HEK293 (cell line): ENCODE data around the gene GEMIN5.

Source experiments
- HOXA7 ChIP-seq: sonication (generic); formaldehyde crosslinking; IDR thresholded peaks from 2 replicates; pipeline ENCODE4 v1.8.1; 2022; ENCODE audit warnings: missing genetic modification reagents, borderline replicate concordance
- MYNN ChIP-seq: fragments of 450-650 bp; formaldehyde crosslinking; IDR thresholded peaks from 2 replicates; pipeline ENCODE4 v1.5.1; 2016; ENCODE audit warnings: missing biosample characterization, missing genetic modification characterization, borderline replicate concordance
- PRDM1 ChIP-seq: fragments of 450-650 bp; formaldehyde crosslinking; IDR thresholded peaks from 2 replicates; pipeline ENCODE4; 2016; ENCODE audit warnings: missing biosample characterization, missing genetic modification characterization
- ZNF175 ChIP-seq: fragments of 450-650 bp; formaldehyde crosslinking; IDR thresholded peaks from 2 replicates; pipeline ENCODE4 v1.5.1; 2016; ENCODE audit warnings: missing biosample characterization, missing genetic modification characterization
- ZNF37A ChIP-seq: fragments of 450-650 bp; IDR thresholded peaks from 2 replicates; pipeline ENCODE4 v1.5.1; 2018; ENCODE audit warnings: missing biosample characterization, missing genetic modification characterization
- ZNF549 ChIP-seq: fragments of 450-650 bp; IDR thresholded peaks from 2 replicates; pipeline ENCODE4 v1.5.1; 2018; ENCODE audit warnings: missing biosample characterization, missing genetic modification characterization, mild to moderate bottlenecking, inconsistent platforms, moderate library complexity
- ZNF747 ChIP-seq: fragments of 450-650 bp; formaldehyde crosslinking; IDR thresholded peaks from 2 replicates; pipeline ENCODE4 v1.5.1; 2016; ENCODE audit warnings: missing biosample characterization, missing genetic modification characterization
- TF ChIP-seq, protein P1 (sequence below): fragments of 450-650 bp; formaldehyde crosslinking; IDR thresholded peaks from 2 replicates; pipeline ENCODE4 v1.5.1; 2016; ENCODE audit warnings: missing biosample characterization, missing genetic modification characterization
- TF ChIP-seq, protein P2 (sequence below): fragments of 450-650 bp; formaldehyde crosslinking; IDR thresholded peaks from 2 replicates; pipeline ENCODE4 v1.5.1; 2016; ENCODE audit warnings: missing biosample characterization, missing genetic modification characterization
- TF ChIP-seq, protein P3 (sequence below): IDR thresholded peaks from 2 replicates; pipeline ENCODE4 v1.6.1; 2011; ENCODE audit warnings: mild to moderate bottlenecking, low read depth, low read length, borderline replicate concordance

DNA sequence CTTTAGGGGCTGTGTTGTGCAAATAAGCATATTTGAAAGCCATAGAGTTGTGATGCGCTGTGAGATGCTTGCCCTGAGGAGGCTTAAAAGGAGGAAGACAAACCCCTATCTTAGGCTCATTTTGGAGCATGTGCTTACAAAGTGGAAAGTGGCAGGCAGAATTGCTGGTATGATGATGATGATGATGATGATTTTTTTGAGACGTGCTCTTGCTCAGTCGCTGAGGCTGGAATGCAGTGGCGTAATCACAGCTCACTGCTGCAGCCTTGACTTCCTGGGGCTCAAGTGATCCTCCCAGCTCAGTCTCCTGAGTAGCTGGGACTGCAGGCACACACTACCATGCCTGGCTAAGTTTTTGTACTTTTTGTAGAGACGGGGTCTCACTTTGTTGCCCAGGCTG is 77.9 kb downstream of the GEMIN5 start:
- TF ChIP-seq, protein P1, sequence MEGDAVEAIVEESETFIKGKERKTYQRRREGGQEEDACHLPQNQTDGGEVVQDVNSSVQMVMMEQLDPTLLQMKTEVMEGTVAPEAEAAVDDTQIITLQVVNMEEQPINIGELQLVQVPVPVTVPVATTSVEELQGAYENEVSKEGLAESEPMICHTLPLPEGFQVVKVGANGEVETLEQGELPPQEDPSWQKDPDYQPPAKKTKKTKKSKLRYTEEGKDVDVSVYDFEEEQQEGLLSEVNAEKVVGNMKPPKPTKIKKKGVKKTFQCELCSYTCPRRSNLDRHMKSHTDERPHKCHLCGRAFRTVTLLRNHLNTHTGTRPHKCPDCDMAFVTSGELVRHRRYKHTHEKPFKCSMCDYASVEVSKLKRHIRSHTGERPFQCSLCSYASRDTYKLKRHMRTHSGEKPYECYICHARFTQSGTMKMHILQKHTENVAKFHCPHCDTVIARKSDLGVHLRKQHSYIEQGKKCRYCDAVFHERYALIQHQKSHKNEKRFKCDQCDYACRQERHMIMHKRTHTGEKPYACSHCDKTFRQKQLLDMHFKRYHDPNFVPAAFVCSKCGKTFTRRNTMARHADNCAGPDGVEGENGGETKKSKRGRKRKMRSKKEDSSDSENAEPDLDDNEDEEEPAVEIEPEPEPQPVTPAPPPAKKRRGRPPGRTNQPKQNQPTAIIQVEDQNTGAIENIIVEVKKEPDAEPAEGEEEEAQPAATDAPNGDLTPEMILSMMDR (tag by site-specific recombination), result no peak
- TF ChIP-seq HOXA7 (CRISPR knock-in tag) (no peak), ZNF37A (tag by site-specific recombination) (no peak), PRDM1 (tag by site-specific recombination) (no peak), ZNF175 (tag by site-specific recombination) (no peak), ZNF747 (tag by site-specific recombination) (no peak), MYNN (no peak), ZNF549 (tag by site-specific recombination) (no peak)
- TF ChIP-seq, protein P2, sequence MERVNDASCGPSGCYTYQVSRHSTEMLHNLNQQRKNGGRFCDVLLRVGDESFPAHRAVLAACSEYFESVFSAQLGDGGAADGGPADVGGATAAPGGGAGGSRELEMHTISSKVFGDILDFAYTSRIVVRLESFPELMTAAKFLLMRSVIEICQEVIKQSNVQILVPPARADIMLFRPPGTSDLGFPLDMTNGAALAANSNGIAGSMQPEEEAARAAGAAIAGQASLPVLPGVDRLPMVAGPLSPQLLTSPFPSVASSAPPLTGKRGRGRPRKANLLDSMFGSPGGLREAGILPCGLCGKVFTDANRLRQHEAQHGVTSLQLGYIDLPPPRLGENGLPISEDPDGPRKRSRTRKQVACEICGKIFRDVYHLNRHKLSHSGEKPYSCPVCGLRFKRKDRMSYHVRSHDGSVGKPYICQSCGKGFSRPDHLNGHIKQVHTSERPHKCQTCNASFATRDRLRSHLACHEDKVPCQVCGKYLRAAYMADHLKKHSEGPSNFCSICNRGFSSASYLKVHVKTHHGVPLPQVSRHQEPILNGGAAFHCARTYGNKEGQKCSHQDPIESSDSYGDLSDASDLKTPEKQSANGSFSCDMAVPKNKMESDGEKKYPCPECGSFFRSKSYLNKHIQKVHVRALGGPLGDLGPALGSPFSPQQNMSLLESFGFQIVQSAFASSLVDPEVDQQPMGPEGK (tag by site-specific recombination), result no peak
- TF ChIP-seq, protein P3, sequence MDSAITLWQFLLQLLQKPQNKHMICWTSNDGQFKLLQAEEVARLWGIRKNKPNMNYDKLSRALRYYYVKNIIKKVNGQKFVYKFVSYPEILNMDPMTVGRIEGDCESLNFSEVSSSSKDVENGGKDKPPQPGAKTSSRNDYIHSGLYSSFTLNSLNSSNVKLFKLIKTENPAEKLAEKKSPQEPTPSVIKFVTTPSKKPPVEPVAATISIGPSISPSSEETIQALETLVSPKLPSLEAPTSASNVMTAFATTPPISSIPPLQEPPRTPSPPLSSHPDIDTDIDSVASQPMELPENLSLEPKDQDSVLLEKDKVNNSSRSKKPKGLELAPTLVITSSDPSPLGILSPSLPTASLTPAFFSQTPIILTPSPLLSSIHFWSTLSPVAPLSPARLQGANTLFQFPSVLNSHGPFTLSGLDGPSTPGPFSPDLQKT, result no peak
